Left cardiac atrium (tissue), 4 donors: ENCODE results near the gene RHEBL1. TPM values are rescaled to one million over a fixed set of nuclear protein-coding genes. Genes with fewer than 3 reads are reported as not detected.

Experiments
- ATAC-seq, 2 donors: fragments of 200-7000 bp; cut with Tn5 transposase; one replicate each; pipeline ENCODE4 v1.9.1; 2020; ENCODE audit warnings: mild to moderate bottlenecking in 2 of 2, moderate library complexity in 2 of 2
- DNase-seq: peaks from one replicate; pipeline ENCODE4 v3.0.0-alpha.2; 2020
- intact Hi-C, 2 donors: fragments of 100-400 bp; cut with DNase I; formaldehyde crosslinking; loops; one replicate each; pipeline versions ENCODE4 v1.14.1 to v1.15.1; 2022 to 2023
- total RNA-seq, 2 donors: library from RNA; stranded (reverse); fragmentation: NEBNext Ultra II Directional; extraction: Animal tissue kit (Norgen Biotek cat#: 25700); gene quantifications; one replicate each; pipeline ENCODE4 v1.2.1, GENCODE V29; 2021
- donor health status: DM: no; HTN: yes; CAD: no.
- donor health status: DM: no; HTN: yes; CAD: no; lungs with severe emphysema.
- donor health status: DM: yes; HTN: yes; CAD: no.
- donor health status: Dilated cardiomyopathy.

RHEBL1 gene
- total RNA-seq, 2 donors from 2014 or later = 0.24 to 0.41 TPM

- ATAC-seq = no peak
- no peak for DNase-seq
- intact Hi-C loops = no loop called here
Measured at GRCh38 chr12:49027846-49028555, 41.8 kb downstream of the RHEBL1 start.

DNA sequence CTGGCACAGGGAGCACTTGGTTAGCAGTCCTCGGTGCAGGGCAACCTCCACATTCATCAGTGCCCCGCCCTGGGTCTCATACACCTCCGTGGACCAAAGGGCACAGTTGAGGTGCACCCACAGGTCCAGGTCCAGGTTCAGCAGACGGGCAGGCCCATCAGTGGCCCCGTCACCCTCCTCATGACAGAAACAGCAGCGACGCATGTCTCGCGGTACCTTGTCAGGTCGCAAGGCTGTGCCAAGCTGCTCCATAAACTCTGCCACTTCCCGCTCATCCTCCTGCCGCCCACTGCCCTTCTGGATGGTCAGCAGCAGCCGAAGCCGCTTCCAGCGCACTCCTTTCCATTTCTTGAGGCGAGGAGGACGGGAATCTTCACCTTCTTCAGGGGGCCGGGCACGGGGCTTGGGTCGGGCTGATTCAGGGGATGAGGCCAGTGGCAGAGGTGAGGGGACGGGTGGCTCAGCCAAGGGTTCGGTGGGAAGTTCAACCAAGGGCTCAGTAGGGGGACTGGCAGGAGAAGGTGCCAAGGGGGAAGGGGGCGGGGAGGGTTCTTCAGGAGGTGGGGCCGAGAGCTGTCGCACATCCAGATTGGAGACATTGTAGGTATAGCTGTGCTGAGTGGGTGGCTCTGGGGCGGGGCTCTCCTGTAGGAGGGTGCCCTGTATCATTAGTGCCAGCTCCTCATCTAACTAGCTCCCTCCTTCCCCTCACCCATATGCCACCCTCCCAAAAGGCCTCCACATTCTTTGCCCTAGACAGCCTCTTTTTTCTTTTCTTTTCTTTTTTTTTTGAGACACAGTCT lies 42.9 kb downstream of the RHEBL1 start:
- DNase-seq (no peak), ATAC-seq (no peak)

DNA sequence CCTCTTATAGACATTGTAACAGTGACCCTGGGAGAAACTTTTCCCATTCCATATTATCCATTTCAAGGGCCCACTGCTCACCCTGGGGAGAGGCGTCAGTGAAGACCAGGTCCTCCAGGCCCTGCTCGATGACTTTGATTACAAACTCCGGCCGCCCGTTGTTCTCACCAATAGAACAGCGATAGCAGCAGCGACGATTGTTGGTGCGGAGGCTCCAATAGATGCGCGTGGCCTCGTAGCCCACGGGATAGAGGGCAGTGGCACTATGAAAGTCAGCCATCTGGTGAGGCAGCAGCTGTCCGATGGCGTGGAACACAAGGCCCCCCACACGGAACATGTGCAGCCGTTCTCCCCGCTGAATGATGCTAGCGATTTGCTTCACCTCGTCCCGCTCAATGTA lies 43.7 kb downstream of the RHEBL1 start:
- DNase-seq (no peak), ATAC-seq (no peak)
- intact Hi-C loops = no loop called here

More for the DNA sequence above, 42.9 kb downstream of the RHEBL1 start:
- intact Hi-C loops = no loop called here

DNA sequence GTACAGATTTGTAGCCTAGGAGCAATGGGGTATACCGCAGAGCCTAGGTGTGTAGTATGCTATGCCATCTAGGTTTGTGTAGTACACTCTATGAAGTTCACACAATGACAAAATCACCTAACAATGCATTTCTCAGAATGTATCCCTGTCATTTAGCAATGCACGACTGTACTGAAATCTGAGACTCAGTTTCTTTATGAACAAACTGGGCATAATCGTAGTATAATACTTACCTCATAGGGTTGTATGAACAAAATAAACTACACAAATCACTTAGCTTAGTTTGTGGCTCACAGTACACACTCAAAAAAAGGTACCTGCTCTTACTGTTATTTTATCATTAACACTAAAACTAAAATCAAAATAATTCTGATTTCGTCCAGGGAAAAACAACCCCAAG lies 44.3 kb downstream of the RHEBL1 start:
- DNase-seq (no peak), ATAC-seq (no peak)
- intact Hi-C loops = no loop called here

GRCh38 chr12:49024543-49024942 lies 45.2 kb downstream of the RHEBL1 start:
- DNase-seq (no peak), ATAC-seq (no peak)
- intact Hi-C loops = no loop called here

DNA sequence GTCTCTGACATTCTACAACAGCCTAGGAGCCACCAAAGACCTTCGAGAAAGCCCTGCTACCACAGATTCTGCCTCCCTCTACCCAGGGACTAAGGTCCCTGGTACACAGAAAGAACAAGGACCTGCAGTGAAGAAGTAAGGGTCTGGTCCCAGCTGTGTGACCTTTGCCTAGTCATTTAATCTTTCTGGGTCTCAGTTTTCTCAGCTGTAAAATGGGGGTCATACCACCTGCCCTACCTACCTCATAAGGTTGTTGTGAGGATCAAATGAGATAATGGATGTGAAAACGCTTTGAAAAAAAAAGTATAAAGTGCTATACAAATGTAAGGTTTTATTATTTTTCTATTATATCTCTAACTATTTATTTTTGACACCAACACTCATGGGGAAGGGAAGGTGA lies 46.0 kb downstream of the RHEBL1 start:
- intact Hi-C loops = no loop called here
- ATAC-seq = no peak
- no peak for DNase-seq

- intact Hi-C loops = no loop called here
- DNase-seq = no peak
- ATAC-seq = no peak
Measured at GRCh38 chr12:49022558-49023178, 47.1 kb downstream of the RHEBL1 start.

DNA sequence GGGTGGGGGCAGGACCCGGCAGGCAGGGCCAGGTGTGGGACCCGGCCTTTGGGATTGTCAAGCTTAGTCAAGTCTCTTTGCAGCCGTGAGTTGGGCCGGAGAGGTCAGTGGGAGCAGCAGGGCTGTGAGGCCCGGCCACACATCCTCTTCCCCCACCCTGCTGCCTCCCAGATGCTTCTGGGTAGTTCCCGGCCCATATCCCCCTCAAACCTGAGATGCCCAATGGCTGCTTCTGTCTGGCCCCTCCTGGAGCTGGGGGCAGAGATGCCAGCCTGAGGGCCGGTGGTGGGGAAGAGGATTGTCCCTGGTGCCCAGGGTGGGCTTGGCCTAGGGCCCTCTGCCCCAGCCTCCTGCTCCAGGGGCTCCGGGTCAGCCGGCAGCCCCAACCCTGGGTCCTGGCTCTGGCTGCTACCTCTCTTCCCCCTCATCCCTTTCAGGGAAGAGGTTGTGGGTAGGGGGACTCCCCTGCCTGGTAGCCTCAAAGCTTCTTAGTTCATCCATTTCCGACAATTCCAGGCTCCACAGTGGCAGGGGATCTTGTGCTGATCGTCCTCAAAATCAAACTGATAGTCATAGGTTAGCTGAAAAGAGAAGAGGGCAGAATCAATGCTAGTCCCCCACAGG lies 48.4 kb downstream of the RHEBL1 start:
- DNase-seq (no peak), ATAC-seq (no peak)
- intact Hi-C loops = no loop called here

GRCh38 chr12:49020441-49020840 lies 49.3 kb downstream of the RHEBL1 start:
- intact Hi-C loops = no loop called here
- no peak for ATAC-seq
- DNase-seq = no peak

- ATAC-seq (peak in 1 of 2 donors; percentile 3), DNase-seq (no peak)
- intact Hi-C loops = no loop called here
Measured at GRCh38 chr12:49019443-49020324, 50.1 kb downstream of the RHEBL1 start.

GRCh38 chr12:49019120-49019430 lies 50.7 kb downstream of the RHEBL1 start:
- no peak for DNase-seq
- intact Hi-C loops = no loop called here
- ATAC-seq = peak in 1 of 2 donors; percentile 13

DNA sequence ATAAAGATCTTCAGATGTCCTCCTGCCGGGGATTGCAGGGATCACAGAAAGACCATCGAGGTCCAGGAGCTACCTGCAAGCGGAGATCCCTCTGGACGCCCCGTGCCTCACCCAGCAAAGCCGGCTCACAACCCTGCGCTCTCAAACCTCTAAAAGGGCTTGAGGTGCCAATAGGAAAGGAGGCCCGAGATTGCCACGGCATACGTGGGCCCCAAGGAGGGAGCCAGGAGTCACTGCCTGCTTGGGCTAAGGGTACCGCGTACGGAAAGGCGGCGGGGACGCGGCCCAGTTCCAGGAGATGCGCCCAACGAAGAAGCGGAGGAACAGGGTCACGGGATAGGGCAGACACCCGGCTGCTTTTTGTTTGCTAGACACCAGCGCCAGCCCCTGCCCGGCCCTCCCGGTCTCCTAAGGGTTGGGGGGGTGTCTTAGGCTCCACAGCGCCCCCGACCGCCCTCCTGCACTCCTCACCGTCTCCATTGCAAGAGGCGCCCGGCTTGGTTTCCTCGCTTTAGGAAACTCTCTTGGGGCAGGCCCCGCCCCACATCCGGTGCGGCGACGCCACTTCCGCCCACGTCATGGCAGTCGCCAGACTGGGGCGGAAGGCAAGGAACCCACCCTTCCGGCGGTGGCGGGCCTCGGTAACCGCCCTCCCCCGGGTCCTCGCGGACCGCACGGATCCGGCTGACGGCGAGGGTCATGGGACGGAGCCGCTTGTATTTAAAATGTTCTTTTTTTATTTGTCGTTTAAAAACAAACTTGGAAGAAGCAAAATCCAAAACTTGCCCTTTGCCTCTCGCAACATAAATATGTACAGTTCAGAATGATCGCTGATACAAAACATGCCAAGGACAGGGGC lies 51.3 kb downstream of the RHEBL1 start, which contains the start of gene PRKAG1:
Gene PRKAG1 (minus strand): TSS at position 516 of the 859 bp plus-strand sequence. CDS start 36 bp downstream, at position 480.
- intact Hi-C loops = no loop called here
- ATAC-seq (peak; percentile 95 to 96), DNase-seq (peak; percentile 97)

GRCh38 chr12:49017891-49018260 lies 51.9 kb downstream of the RHEBL1 start:
- DNase-seq (no peak), ATAC-seq (peak; percentile 45 to 64)
- intact Hi-C loops = no loop called here

DNA sequence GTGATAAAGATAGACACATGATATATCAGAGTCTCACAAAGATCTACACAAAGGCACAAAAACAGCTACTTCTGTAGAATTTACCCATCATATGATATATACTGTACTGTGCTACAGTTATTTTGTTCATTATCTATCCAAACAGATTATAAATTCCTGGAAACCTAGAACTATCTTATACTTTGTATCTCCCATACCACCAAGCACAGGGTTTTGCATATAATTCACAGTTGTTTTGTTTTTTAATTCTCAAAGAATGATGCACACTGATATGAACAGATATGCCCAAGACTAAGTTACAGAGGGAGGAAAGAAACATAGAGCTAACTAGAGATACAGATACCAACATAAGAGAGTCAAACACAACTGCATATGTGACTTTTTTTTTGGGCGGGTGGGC lies 54.6 kb downstream of the RHEBL1 start:
- DNase-seq (no peak), ATAC-seq (no peak)
- intact Hi-C loops = no loop called here
